ENCODE results near the gene DDX59. TPM values are rescaled to one million over a fixed set of nuclear protein-coding genes. Genes with fewer than 3 reads are reported as not detected.

The DDX59 gene
- total and polyA plus RNA-seq, 9 donors: 13.7 to 19.9 (median 16.8) TPM

DNA sequence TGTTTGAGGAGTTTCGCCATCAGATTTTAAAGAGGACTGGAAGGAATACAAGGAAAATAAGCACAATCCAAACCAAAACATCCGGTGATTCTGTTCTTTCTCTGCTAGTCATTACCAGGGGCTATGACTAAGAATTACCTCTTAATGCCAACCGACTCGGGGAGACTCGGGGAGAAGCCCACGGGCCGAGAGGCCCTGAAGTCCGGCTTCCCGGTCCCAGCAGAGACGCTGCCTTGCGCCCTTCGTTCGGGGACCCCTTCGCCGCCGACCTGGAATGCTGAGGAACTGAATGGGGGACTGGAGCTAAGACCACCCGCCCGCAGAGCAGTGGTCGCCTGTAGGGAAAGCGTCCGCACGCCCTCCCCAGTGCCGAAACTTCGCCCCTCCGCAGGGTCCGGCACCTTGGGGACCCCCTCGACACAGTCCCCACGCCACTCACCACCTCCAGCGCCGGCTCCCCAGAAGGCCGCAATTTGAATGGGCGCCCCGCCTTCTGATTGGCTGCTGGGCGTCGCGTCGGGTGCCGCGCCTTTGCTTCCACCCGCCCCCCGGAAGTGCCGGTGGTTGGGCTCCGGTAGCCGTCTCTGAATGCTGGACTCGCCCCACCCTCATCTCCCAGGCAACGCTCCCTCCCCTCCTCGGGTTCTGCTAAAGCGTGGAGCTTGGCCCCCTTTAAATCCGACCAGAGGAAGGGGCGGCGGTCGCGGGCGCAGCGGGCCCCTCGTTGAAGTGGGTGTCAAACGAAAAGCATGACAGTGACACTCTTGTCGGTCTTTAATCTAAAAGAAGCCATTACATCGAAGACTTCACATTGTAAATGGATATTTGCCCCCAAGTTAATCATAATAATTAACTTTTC is 49.2 kb downstream of the DDX59 start, which contains the start of gene KIF14:
Gene KIF14, minus strand, starts transcription at position 479 of the 859 bp plus-strand sequence. CDS start 2,028 bp downstream, outside the sequence.
- no peaks in the 10 kb centered on the region for H3K27me3 ChIP-seq (ENCODE audit: control insufficient read depth, insufficient read depth, low read length)
- WGBS (ENCODE audit: insufficient coverage): under 1% methylated on average over 46 of the region's 59 CpGs
- no peaks in the 10 kb centered on the region for H3K36me3 ChIP-seq (ENCODE audit: control insufficient read depth, insufficient read depth, low read length)
- H3K4me1 ChIP-seq (ENCODE audit: control insufficient read depth, insufficient read depth, low read length): peaks cover 2% of the 10 kb centered on the region
- H3K27ac ChIP-seq (ENCODE audit: low read length): peak within 1 kb of the TSS; percentile 48
- no peaks in the 10 kb centered on the region for H3K9me3 ChIP-seq (replicated peaks; ENCODE audit: control insufficient read depth, low read depth, low read length)
- peak; percentile 97 for DNase-seq
- H3K4me3 ChIP-seq (ENCODE audit: low read length): peak within 1 kb of the TSS; percentile 68

DNA sequence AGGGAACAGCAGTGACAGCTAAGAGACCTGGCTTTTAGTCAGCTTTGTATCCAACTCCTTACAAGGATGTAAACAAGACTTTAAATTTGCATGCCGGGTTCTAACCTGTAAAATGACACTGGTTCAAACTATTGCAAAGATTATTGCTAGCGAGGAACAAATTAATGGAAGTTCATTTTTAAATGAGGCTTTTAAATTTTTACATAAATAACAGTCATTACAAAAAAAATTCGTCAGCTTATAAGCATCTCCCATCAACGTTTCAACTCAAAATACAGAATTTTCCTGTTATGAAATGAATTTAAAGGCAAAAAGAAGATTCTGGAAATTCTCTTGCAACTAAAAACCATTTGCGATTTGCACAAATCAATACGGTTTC is 49.8 kb downstream of the DDX59 start:
- no peak for DNase-seq
- peak overlapping the region; percentile 68 for H3K4me3 ChIP-seq (ENCODE audit: low read length)
- no peaks in the 10 kb centered on the region for H3K36me3 ChIP-seq (ENCODE audit: control insufficient read depth, insufficient read depth, low read length)
- H3K4me1 ChIP-seq (ENCODE audit: control insufficient read depth, insufficient read depth, low read length): peaks cover 2% of the 10 kb centered on the region
- H3K27me3 ChIP-seq (ENCODE audit: control insufficient read depth, insufficient read depth, low read length): no peaks in the 10 kb centered on the region
- WGBS (ENCODE audit: insufficient coverage): no CpG with 5 or more reads among the region's 6 CpGs
- no peaks in the 10 kb centered on the region for H3K9me3 ChIP-seq (replicated peaks; ENCODE audit: control insufficient read depth, low read depth, low read length)
- H3K27ac ChIP-seq (ENCODE audit: low read length): peak overlapping the region; percentile 23

DNA sequence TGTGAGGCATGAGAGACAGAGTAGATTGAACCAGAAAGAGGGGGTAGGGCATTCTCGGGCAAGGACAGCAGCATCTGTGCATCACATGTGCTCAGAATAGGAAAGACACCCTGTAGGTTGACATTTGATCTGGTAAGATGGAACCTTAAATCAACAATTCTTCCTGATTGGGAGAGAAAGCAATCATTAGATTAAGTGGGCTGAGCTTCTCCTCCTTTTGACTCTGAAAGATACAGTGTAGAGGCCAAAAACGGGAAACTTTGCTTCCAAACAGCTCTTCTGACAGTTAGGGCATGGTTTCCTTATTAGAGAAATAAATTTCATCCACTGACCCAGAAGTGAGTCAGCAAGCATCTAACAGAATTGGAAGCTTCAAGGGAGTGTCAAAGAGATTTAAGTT is 58.9 kb downstream of the DDX59 start:
- WGBS (ENCODE audit: insufficient coverage): 47% methylated on average over 2 of the region's 2 CpGs
- DNase-seq: no peak
- peaks cover 8% of the 10 kb centered on the region for H3K36me3 ChIP-seq (ENCODE audit: control insufficient read depth, insufficient read depth, low read length)
- no peaks in the 10 kb centered on the region for H3K27me3 ChIP-seq (ENCODE audit: control insufficient read depth, insufficient read depth, low read length)
- no peak overlapping the region for H3K27ac ChIP-seq (ENCODE audit: low read length)
- no peak overlapping the region for H3K4me3 ChIP-seq (ENCODE audit: low read length)
- H3K9me3 ChIP-seq (replicated peaks; ENCODE audit: control insufficient read depth, low read depth, low read length): no peaks in the 10 kb centered on the region
- no peaks in the 10 kb centered on the region for H3K4me1 ChIP-seq (ENCODE audit: control insufficient read depth, insufficient read depth, low read length)

DNA sequence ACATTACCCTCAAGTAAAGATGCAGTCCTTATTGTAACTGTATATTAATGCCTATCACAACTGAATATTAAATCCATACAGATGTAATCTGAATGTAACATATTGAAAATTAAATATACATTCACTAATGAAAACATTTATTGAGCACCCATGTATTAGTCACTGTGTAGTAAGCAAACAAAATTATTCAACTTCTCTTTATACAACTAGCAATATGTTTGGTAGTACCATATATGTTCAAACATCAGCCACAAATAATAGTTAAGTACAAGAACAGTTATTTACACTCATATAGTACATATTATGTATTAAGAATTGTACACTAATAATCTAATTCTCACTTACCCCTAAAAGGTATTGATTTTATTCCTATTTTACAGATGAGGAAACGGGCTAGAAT is 67.1 kb downstream of the DDX59 start:
- Histone ChIP-seq H3K9me3 (replicated peaks; ENCODE audit: control insufficient read depth, low read depth, low read length) (no peaks in the 10 kb centered on the region), H3K4me1 (ENCODE audit: control insufficient read depth, insufficient read depth, low read length) (no peaks in the 10 kb centered on the region), H3K36me3 (ENCODE audit: control insufficient read depth, insufficient read depth, low read length) (no peaks in the 10 kb centered on the region), H3K27me3 (ENCODE audit: control insufficient read depth, insufficient read depth, low read length) (no peaks in the 10 kb centered on the region), H3K4me3 (ENCODE audit: low read length) (no peak overlapping the region), H3K27ac (ENCODE audit: low read length) (no peak overlapping the region)
- DNase-seq: no peak
- WGBS (ENCODE audit: insufficient coverage): no CpG with 5 or more reads among the region's 1 CpG

Other genes starting within 250 kb of the DDX59 start
- gene KIF14, start 49.2 kb downstream of the DDX59 start, total RNA-seq: 3.1 TPM
- gene KIF14, start 49.2 kb downstream of the DDX59 start, polyA plus RNA-seq (ENCODE audit: insufficient read depth in 1 of 8, insufficient read length in 8 of 8, low replicate concordance in 1 of 8): 1 to 10 TPM; 2.5 to 5.5 (median 3.9) TPM
- 36.0 TPM for gene CAMSAP2, start 69.0 kb upstream of the DDX59 start, total RNA-seq
- gene CAMSAP2, start 69.0 kb upstream of the DDX59 start, polyA plus RNA-seq (ENCODE audit: insufficient read depth in 1 of 8, insufficient read length in 8 of 8, low replicate concordance in 1 of 8): 10 to 100 TPM; 14.0 to 27.4 (median 18.8) TPM
- not detected for gene GPR25, start 203.1 kb upstream of the DDX59 start, total RNA-seq
- not detected for gene GPR25, start 203.1 kb upstream of the DDX59 start, polyA plus RNA-seq (ENCODE audit: insufficient read depth in 1 of 8, insufficient read length in 8 of 8, low replicate concordance in 1 of 8)
- gene INAVA, start 225.0 kb upstream of the DDX59 start, total RNA-seq: 1.2 TPM
- gene INAVA, start 225.0 kb upstream of the DDX59 start, polyA plus RNA-seq (ENCODE audit: insufficient read depth in 1 of 8, insufficient read length in 8 of 8, low replicate concordance in 1 of 8): 1 to 10 TPM; 1.6 to 5.3 (median 2.8) TPM

Measured in muscle of leg (tissue), 11 donors.